Stomach smooth muscle (tissue), 2 donors: ENCODE results near the gene CREB3L2.

ENCODE experiments used
- H3K27ac ChIP-seq: one replicate; pipeline ENCODE4 v1.7.0; 2013; ENCODE audit warnings: mild to moderate bottlenecking, low read length, inconsistent platforms
- H3K27me3 ChIP-seq, 2 donors: one replicate each; pipeline ENCODE4 v1.7.0; 2013; ENCODE audit warnings: low read length in 2 of 2; ENCODE audit not compliant: insufficient read depth in 2 of 2, control insufficient read depth in 1 of 2
- H3K36me3 ChIP-seq, 2 donors: one replicate each; pipeline ENCODE4 v1.7.0; 2013; ENCODE audit warnings: low read length in 2 of 2; ENCODE audit not compliant: control insufficient read depth in 2 of 2, insufficient read depth in 2 of 2
- H3K4me1 ChIP-seq: one replicate; pipeline ENCODE4 v1.7.0; 2013; ENCODE audit warnings: low read length; ENCODE audit not compliant: control insufficient read depth, insufficient read depth
- H3K4me3 ChIP-seq, 2 donors: one replicate each; pipeline ENCODE4 v1.7.0; 2013; ENCODE audit warnings: low read length in 2 of 2
- H3K9ac ChIP-seq, 2 donors: one replicate each; pipeline ENCODE4 v1.7.0; 2013; ENCODE audit warnings: low read length in 2 of 2, mild to moderate bottlenecking in 1 of 2
- H3K9me3 ChIP-seq, 2 donors: one replicate each; pipeline ENCODE4 v1.7.0; 2013; ENCODE audit warnings: low read length in 2 of 2; ENCODE audit not compliant: control insufficient read depth in 2 of 2
- donor health status: healthy.
- donor health status: Pancreatic carcinoma.

The CREB3L2 gene

GRCh38 chr7:137850972-137851945 lies 150.6 kb downstream of the CREB3L2 start:
- Histone ChIP-seq H3K9me3 (no peaks in the 10 kb centered on the region), H3K9ac (no peak overlapping the region), H3K4me1 (peaks cover 9% of the 10 kb centered on the region), H3K27me3 (peaks cover 6 to 11% of the 10 kb centered on the region in 2 donors), H3K4me3 (no peak overlapping the region), H3K27ac (no peak overlapping the region), H3K36me3 (no peaks in the 10 kb centered on the region)

- no peaks in the 10 kb centered on the region for H3K9me3 ChIP-seq
Observed at GRCh38 chr7:137850571-137850970, 151.3 kb downstream of the CREB3L2 start.

GRCh38 chr7:137848095-137848494 lies 153.8 kb downstream of the CREB3L2 start:
- H3K27me3 ChIP-seq = peaks cover 32 to 40% of the 10 kb centered on the region in 2 donors

More at GRCh38 chr7:137850571-137850970, 151.3 kb downstream of the CREB3L2 start:
- no peak overlapping the region for H3K9ac ChIP-seq
- H3K4me1 ChIP-seq = peaks cover 12% of the 10 kb centered on the region
- H3K4me3 ChIP-seq = no peak overlapping the region
- no peaks in the 10 kb centered on the region for H3K36me3 ChIP-seq
- peaks cover 13 to 17% of the 10 kb centered on the region in 2 donors for H3K27me3 ChIP-seq
- H3K27ac ChIP-seq = no peak overlapping the region

GRCh38 chr7:137847568-137848050 lies 154.3 kb downstream of the CREB3L2 start:
- Histone ChIP-seq H3K9ac (no peak overlapping the region), H3K27me3 (peaks cover 34 to 44% of the 10 kb centered on the region in 2 donors), H3K36me3 (no peaks in the 10 kb centered on the region), H3K27ac (no peak overlapping the region), H3K9me3 (no peaks in the 10 kb centered on the region), H3K4me1 (peaks cover 12% of the 10 kb centered on the region), H3K4me3 (peak overlapping the region in 1 of 2 donors; percentile 60)

More at GRCh38 chr7:137848095-137848494, 153.8 kb downstream of the CREB3L2 start:
- no peak overlapping the region for H3K4me3 ChIP-seq
- H3K27ac ChIP-seq = no peak overlapping the region
- H3K9me3 ChIP-seq = no peaks in the 10 kb centered on the region
- no peak overlapping the region for H3K9ac ChIP-seq
- no peaks in the 10 kb centered on the region for H3K36me3 ChIP-seq
- H3K4me1 ChIP-seq = peaks cover 12% of the 10 kb centered on the region

- Histone ChIP-seq H3K4me1 (peaks cover 12% of the 10 kb centered on the region), H3K9ac (no peak within 1 kb of the TSS), H3K9me3 (no peaks in the 10 kb centered on the region), H3K4me3 (peak within 1 kb of the TSS in 1 of 2 donors; percentile 60), H3K27ac (no peak within 1 kb of the TSS), H3K36me3 (no peaks in the 10 kb centered on the region), H3K27me3 (peaks cover 34 to 47% of the 10 kb centered on the region in 2 donors)
Observed at GRCh38 chr7:137846827-137847567, 154.9 kb downstream of the CREB3L2 start, which contains the start of gene DGKI. Gene DGKI (minus strand): TSS chr7:137846974.

- no peaks in the 10 kb centered on the region for H3K36me3 ChIP-seq
- H3K27me3 ChIP-seq = peaks cover 36 to 47% of the 10 kb centered on the region in 2 donors
- H3K9me3 ChIP-seq = no peaks in the 10 kb centered on the region
- H3K4me1 ChIP-seq = peaks cover 12% of the 10 kb centered on the region
- H3K27ac ChIP-seq = no peak overlapping the region
- peak overlapping the region in 1 of 2 donors; percentile 49 for H3K4me3 ChIP-seq
- no peak overlapping the region for H3K9ac ChIP-seq
Observed at GRCh38 chr7:137846549-137846826, 155.4 kb downstream of the CREB3L2 start.

- no peaks in the 10 kb centered on the region for H3K36me3 ChIP-seq
- no peak overlapping the region for H3K9ac ChIP-seq
- H3K27me3 ChIP-seq = peaks cover 38 to 49% of the 10 kb centered on the region in 2 donors
- no peaks in the 10 kb centered on the region for H3K9me3 ChIP-seq
- H3K27ac ChIP-seq = no peak overlapping the region
- peaks cover 12% of the 10 kb centered on the region for H3K4me1 ChIP-seq
- no peak overlapping the region for H3K4me3 ChIP-seq
Observed at GRCh38 chr7:137844677-137845425, 157.0 kb downstream of the CREB3L2 start.

GRCh38 chr7:137839903-137840779 lies 161.7 kb downstream of the CREB3L2 start:
- Histone ChIP-seq H3K27me3 (peaks cover 22 to 28% of the 10 kb centered on the region in 2 donors), H3K9me3 (no peaks in the 10 kb centered on the region), H3K4me3 (no peak overlapping the region), H3K27ac (no peak overlapping the region), H3K36me3 (no peaks in the 10 kb centered on the region), H3K9ac (no peak overlapping the region), H3K4me1 (no peaks in the 10 kb centered on the region)

- no peaks in the 10 kb centered on the region for H3K4me1 ChIP-seq
- H3K36me3 ChIP-seq = no peaks in the 10 kb centered on the region
- H3K27ac ChIP-seq = no peak overlapping the region
- H3K4me3 ChIP-seq = no peak overlapping the region
- no peak overlapping the region for H3K9ac ChIP-seq
- H3K27me3 ChIP-seq = peaks cover 9 to 14% of the 10 kb centered on the region in 2 donors
- H3K9me3 ChIP-seq = no peaks in the 10 kb centered on the region
Observed at GRCh38 chr7:137838706-137839315, 163.1 kb downstream of the CREB3L2 start.
